ENCODE measurements around the gene TAF15. TPM values are rescaled to one million over a fixed set of nuclear protein-coding genes. Genes with fewer than 3 reads are reported as not detected.

Gene TAF15
- total and polyA plus RNA-seq, 7 experiments from 2014 or later = 27.8 to 281 (median 193) TPM

GRCh38 chr17:35816723-35817122 is 7.4 kb downstream of the TAF15 start:
- Histone ChIP-seq H3K4me1 (ENCODE audit: control insufficient read depth in 2 of 2, insufficient read depth in 2 of 2, low read length in 2 of 2) (peaks cover 14 to 26% of the 10 kb centered on the region in 2 donors), H3K9me3 (ENCODE audit: control insufficient read depth in 2 of 3, low read length in 3 of 3) (no peaks in the 10 kb centered on the region), H3K36me3 (ENCODE audit: control insufficient read depth in 2 of 3, insufficient read depth in 3 of 3, low read length in 3 of 3) (peaks cover 5 to 35% (median 9%) of the 10 kb centered on the region in 3 experiments), H3K27me3 (ENCODE audit: control insufficient read depth in 2 of 2, insufficient read depth in 2 of 2, low read length in 2 of 2) (no peaks in the 10 kb centered on the region), H3K27ac (ENCODE audit: low read depth, low read length) (peak overlapping the region; percentile 37), H3K4me3 (ENCODE audit: low read length) (no peak overlapping the region)
- DNase-seq (no peak), ATAC-seq (no peak)
- Mint-ChIP-seq H3K9me3 (no peaks in the 10 kb centered on the region), H3K27ac (peak overlapping the region in 1 of 9 donors; percentile 48), H3K4me3 (peak overlapping the region in 1 of 10 donors; percentile 27), H3K36me3 (peaks cover 0 to 22% (median 8%) of the 10 kb centered on the region in 5 donors), H3K4me1 (peaks cover 36 to 77% (median 62%) of the 10 kb centered on the region in 7 donors), H3K27me3 (no peaks in the 10 kb centered on the region)
- POLR2A ChIA-PET = interaction anchor here (0.6 to 1.0 kb wide), 3 partner anchors 53 to 242 kb away, joined by 3 to 5 read pairs (median 5); no protein-coding TSS in a partner anchor
- intact Hi-C loops (cut with micrococcal nuclease) = no loop called here
- CTCF ChIA-PET = interaction anchor here (0.8 to 2.0 kb wide), 3 partner anchors 9 to 53 kb away, joined by 3 to 5 read pairs (median 4); no protein-coding TSS in a partner anchor

- Mint-ChIP-seq H3K36me3 (peaks cover 0 to 26% (median 8%) of the 10 kb centered on the region in 5 donors), H3K27ac (peak overlapping the region in 1 of 9 donors; percentile 6), H3K4me1 (peaks cover 35 to 73% (median 57%) of the 10 kb centered on the region in 7 donors), H3K9me3 (no peaks in the 10 kb centered on the region), H3K4me3 (peak overlapping the region in 1 of 10 donors; percentile 14), H3K27me3 (no peaks in the 10 kb centered on the region)
- Histone ChIP-seq H3K4me1 (ENCODE audit: control insufficient read depth in 2 of 2, insufficient read depth in 2 of 2, low read length in 2 of 2) (peaks cover 10 to 21% of the 10 kb centered on the region in 2 donors), H3K27ac (ENCODE audit: low read depth, low read length) (peak overlapping the region; percentile 37), H3K4me3 (ENCODE audit: low read length) (no peak overlapping the region), H3K27me3 (ENCODE audit: control insufficient read depth in 2 of 2, insufficient read depth in 2 of 2, low read length in 2 of 2) (no peaks in the 10 kb centered on the region), H3K36me3 (ENCODE audit: control insufficient read depth in 2 of 3, insufficient read depth in 3 of 3, low read length in 3 of 3) (peaks cover 8 to 38% (median 9%) of the 10 kb centered on the region in 3 experiments), H3K9me3 (ENCODE audit: control insufficient read depth in 2 of 3, low read length in 3 of 3) (no peaks in the 10 kb centered on the region)
- DNase-seq = no peak
- ATAC-seq = no peak
- intact Hi-C loops (cut with micrococcal nuclease) = no loop called here
- CTCF ChIA-PET = interaction anchor here (0.8 to 2.0 kb wide), 2 partner anchors 9 to 12 kb away, joined by 3 to 5 read pairs; no protein-coding TSS in a partner anchor
- POLR2A ChIA-PET = interaction anchor here (0.6 to 1.2 kb wide), 4 partner anchors 8 to 242 kb away, joined by 3 to 5 read pairs (median 4); partner anchors contain the start of gene TAF15
Measured at GRCh38 chr17:35817196-35817595, 7.9 kb downstream of the TAF15 start.

- no peaks in the 10 kb centered on the region for H3K27me3 ChIP-seq (ENCODE audit: control insufficient read depth in 2 of 2, insufficient read depth in 2 of 2, low read length in 2 of 2)
- H3K9me3 ChIP-seq (ENCODE audit: control insufficient read depth in 2 of 3, low read length in 3 of 3) = no peaks in the 10 kb centered on the region
- Mint-ChIP-seq H3K4me1 (peaks cover 27 to 57% (median 48%) of the 10 kb centered on the region in 7 donors), H3K27ac (peak overlapping the region in 3 of 9 donors; percentile 17 to 62 (median 25)), H3K4me3 (no peak overlapping the region), H3K27me3 (no peaks in the 10 kb centered on the region), H3K36me3 (peaks cover 7 to 40% (median 20%) of the 10 kb centered on the region in 5 donors), H3K9me3 (no peaks in the 10 kb centered on the region)
- ChIA-PET CTCF (interaction anchor here (0.7 to 2.8 kb wide), 3 partner anchors 38 to 206 kb away, joined by 3 to 17 read pairs (median 3); no protein-coding TSS in a partner anchor), POLR2A (interaction anchor here (2.0 kb wide), 1 partner anchor 10 kb away, joined by 13 read pairs; the partner anchor contains the start of gene TAF15)
- intact Hi-C loops (cut with micrococcal nuclease) = loop anchor here in 1 of 2 donors (1.0 kb wide), 1 partner anchor 10 kb away; the partner anchor contains the start of gene TAF15
- DNase-seq (no peak), ATAC-seq (no peak)
- no peak overlapping the region for H3K27ac ChIP-seq (ENCODE audit: low read depth, low read length)
- H3K4me1 ChIP-seq (ENCODE audit: control insufficient read depth in 2 of 2, insufficient read depth in 2 of 2, low read length in 2 of 2) = peaks cover 3 to 16% of the 10 kb centered on the region in 2 donors
- H3K4me3 ChIP-seq (ENCODE audit: low read length) = no peak overlapping the region
- peaks cover 15 to 60% (median 28%) of the 10 kb centered on the region in 3 experiments for H3K36me3 ChIP-seq (ENCODE audit: control insufficient read depth in 2 of 3, insufficient read depth in 3 of 3, low read length in 3 of 3)
Measured at GRCh38 chr17:35819455-35819854, 10.2 kb downstream of the TAF15 start.

GRCh38 chr17:35821308-35821707 is 12.0 kb downstream of the TAF15 start:
- intact Hi-C loops (cut with micrococcal nuclease) = no loop called here
- Histone ChIP-seq H3K4me1 (ENCODE audit: control insufficient read depth in 2 of 2, insufficient read depth in 2 of 2, low read length in 2 of 2) (peaks cover 0 to 8% of the 10 kb centered on the region in 2 donors), H3K4me3 (ENCODE audit: low read length) (no peak overlapping the region), H3K27me3 (ENCODE audit: control insufficient read depth in 2 of 2, insufficient read depth in 2 of 2, low read length in 2 of 2) (no peaks in the 10 kb centered on the region), H3K36me3 (ENCODE audit: control insufficient read depth in 2 of 3, insufficient read depth in 3 of 3, low read length in 3 of 3) (peaks cover 15 to 76% (median 33%) of the 10 kb centered on the region in 3 experiments), H3K27ac (ENCODE audit: low read depth, low read length) (no peak overlapping the region), H3K9me3 (ENCODE audit: control insufficient read depth in 2 of 3, low read length in 3 of 3) (no peaks in the 10 kb centered on the region)
- DNase-seq = no peak
- Mint-ChIP-seq H3K4me1 (peaks cover 12 to 41% (median 29%) of the 10 kb centered on the region in 7 donors), H3K27me3 (no peaks in the 10 kb centered on the region), H3K9me3 (no peaks in the 10 kb centered on the region), H3K27ac (no peak overlapping the region), H3K4me3 (no peak overlapping the region), H3K36me3 (peaks cover 7 to 47% (median 31%) of the 10 kb centered on the region in 5 donors)
- POLR2A ChIA-PET = no interaction called here
- no peak for ATAC-seq
- CTCF ChIA-PET = interaction anchor here (1.1 to 2.8 kb wide), 2 partner anchors 13 to 57 kb away, joined by 4 to 17 read pairs; no protein-coding TSS in a partner anchor

GRCh38 chr17:35825206-35825605 is 15.9 kb downstream of the TAF15 start:
- Mint-ChIP-seq H3K4me3 (no peak overlapping the region), H3K27me3 (no peaks in the 10 kb centered on the region), H3K4me1 (peaks cover 0 to 19% (median 9%) of the 10 kb centered on the region in 7 donors), H3K9me3 (no peaks in the 10 kb centered on the region), H3K27ac (peak overlapping the region in 3 of 9 donors; percentile 13 to 72 (median 19)), H3K36me3 (peaks cover 7 to 44% (median 31%) of the 10 kb centered on the region in 5 donors)
- DNase-seq (no peak), ATAC-seq (no peak)
- intact Hi-C loops (cut with micrococcal nuclease) = no loop called here
- ChIA-PET POLR2A (interaction anchor here (1.3 kb wide), 1 partner anchor 16 kb away, joined by 3 read pairs; the partner anchor contains the start of gene TAF15), CTCF (no interaction called here)
- no peaks in the 10 kb centered on the region for H3K27me3 ChIP-seq (ENCODE audit: control insufficient read depth in 2 of 2, insufficient read depth in 2 of 2, low read length in 2 of 2)
- H3K4me3 ChIP-seq (ENCODE audit: low read length) = no peak overlapping the region
- H3K9me3 ChIP-seq (ENCODE audit: control insufficient read depth in 2 of 3, low read length in 3 of 3) = no peaks in the 10 kb centered on the region
- H3K4me1 ChIP-seq (ENCODE audit: control insufficient read depth in 2 of 2, insufficient read depth in 2 of 2, low read length in 2 of 2) = no peaks in the 10 kb centered on the region
- peaks cover 6 to 74% (median 33%) of the 10 kb centered on the region in 3 experiments for H3K36me3 ChIP-seq (ENCODE audit: control insufficient read depth in 2 of 3, insufficient read depth in 3 of 3, low read length in 3 of 3)
- no peak overlapping the region for H3K27ac ChIP-seq (ENCODE audit: low read depth, low read length)

GRCh38 chr17:35841101-35841500 is 31.8 kb downstream of the TAF15 start:
- no peaks in the 10 kb centered on the region for H3K4me1 ChIP-seq (ENCODE audit: control insufficient read depth in 2 of 2, insufficient read depth in 2 of 2, low read length in 2 of 2)
- no peaks in the 10 kb centered on the region for H3K9me3 Mint-ChIP-seq
- H3K27me3 Mint-ChIP-seq = no peaks in the 10 kb centered on the region
- ATAC-seq = no peak
- H3K4me3 Mint-ChIP-seq = no peak overlapping the region
- H3K36me3 Mint-ChIP-seq = peaks cover 9 to 47% (median 37%) of the 10 kb centered on the region in 5 donors
- intact Hi-C loops (cut with micrococcal nuclease) = no loop called here
- no peak for DNase-seq
- no peaks in the 10 kb centered on the region for H3K27me3 ChIP-seq (ENCODE audit: control insufficient read depth in 2 of 2, insufficient read depth in 2 of 2, low read length in 2 of 2)
- ChIA-PET CTCF (interaction anchor here (0.6 kb wide), 1 partner anchor 8 kb away, joined by 8 read pairs; no protein-coding TSS in a partner anchor), POLR2A (no interaction called here)
- H3K36me3 ChIP-seq (ENCODE audit: control insufficient read depth in 2 of 3, insufficient read depth in 3 of 3, low read length in 3 of 3) = peaks cover 37 to 87% (median 37%) of the 10 kb centered on the region in 3 experiments
- no peaks in the 10 kb centered on the region for H3K9me3 ChIP-seq (ENCODE audit: control insufficient read depth in 2 of 3, low read length in 3 of 3)
- H3K27ac Mint-ChIP-seq = no peak overlapping the region
- H3K27ac ChIP-seq (ENCODE audit: low read depth, low read length) = no peak overlapping the region
- H3K4me1 Mint-ChIP-seq = peaks cover 0 to 6% (median 0%) of the 10 kb centered on the region in 7 donors
- no peak overlapping the region for H3K4me3 ChIP-seq (ENCODE audit: low read length)
